HepG2 (cell line): ENCODE results near the gene ZNF106.

ENCODE experiments used
- CEBPG ChIP-seq: IDR thresholded peaks from 2 replicates; pipeline ENCODE4 v1.6.1; 2016
- ISL2 ChIP-seq: sonication (generic); formaldehyde crosslinking; IDR thresholded peaks from 2 replicates; pipeline ENCODE4 v1.5.0; 2020; ENCODE audit warnings: missing genetic modification reagents
- MYC ChIP-seq: sonication (generic); formaldehyde crosslinking; IDR thresholded peaks from 2 replicates; pipeline ENCODE4 v1.9.0; 2021; ENCODE audit warnings: missing genetic modification reagents, borderline replicate concordance
- POLR2A ChIP-seq, 2 experiments: IDR thresholded peaks; 2 replicates each; pipeline ENCODE4 v1.6.1; 2011; ENCODE audit warnings: low read depth in 2 of 2, low read length in 2 of 2, mild to moderate bottlenecking in 1 of 2, moderate library complexity in 1 of 2; ENCODE audit not compliant: insufficient read depth in 1 of 2
- REXO4 ChIP-seq: sonication (generic); formaldehyde crosslinking; IDR thresholded peaks from 2 replicates; pipeline ENCODE4 v1.8.0; 2022; ENCODE audit warnings: missing genetic modification reagents, mild to moderate bottlenecking, borderline replicate concordance
- SMAD1 ChIP-seq: sonication (generic); formaldehyde crosslinking; IDR thresholded peaks from 2 replicates; pipeline ENCODE4 v1.4.0; 2020; ENCODE audit warnings: missing genetic modification reagents, low read depth, mild to moderate bottlenecking, borderline replicate concordance
- SMARCC2 ChIP-seq: fragments of 450-650 bp; IDR thresholded peaks from 2 replicates; pipeline ENCODE4 v1.6.1; 2017; ENCODE audit warnings: antibody characterized with exemption, mild to moderate bottlenecking
- SRF ChIP-seq: IDR thresholded peaks from 2 replicates; pipeline ENCODE4 v1.6.1; 2011; ENCODE audit warnings: mild to moderate bottlenecking, low read depth, low read length, moderate library complexity
- TAF1 ChIP-seq: sonication (generic); formaldehyde crosslinking; IDR thresholded peaks from 2 replicates; pipeline ENCODE4 v1.4.0; 2020; ENCODE audit warnings: missing genetic modification reagents
- ZBTB49 ChIP-seq: sonication (generic); formaldehyde crosslinking; IDR thresholded peaks from 2 replicates; pipeline ENCODE4 v1.4.0; 2020; ENCODE audit warnings: missing genetic modification reagents, borderline replicate concordance
- ZNF160 ChIP-seq: sonication (generic); formaldehyde crosslinking; IDR thresholded peaks from 2 replicates; pipeline ENCODE4 v1.8.0; 2022; ENCODE audit warnings: mild to moderate bottlenecking, inconsistent platforms, missing genetic modification reagents
- ZNF629 ChIP-seq: sonication (generic); formaldehyde crosslinking; conservative IDR thresholded peaks from 2 replicates; pipeline ENCODE4 v1.5.0; 2020; ENCODE audit warnings: missing genetic modification reagents
- TF ChIP-seq, protein P1 (sequence below), 2 experiments: sonication (generic) in 1 of 2; formaldehyde crosslinking in 1 of 2; IDR thresholded peaks; 2 replicates each; pipeline versions ENCODE4 v1.5.1 to v1.6.1; 2011 to 2020; ENCODE audit warnings: borderline replicate concordance in 1 of 2, low read depth in 1 of 2, low read length in 1 of 2, mild to moderate bottlenecking in 1 of 2, missing genetic modification reagents in 1 of 2, moderate library complexity in 1 of 2
- TF ChIP-seq, protein P2 (sequence below): sonication (generic); formaldehyde crosslinking; IDR thresholded peaks from 2 replicates; pipeline ENCODE4 v1.4.0; 2020; ENCODE audit warnings: mild to moderate bottlenecking, low read depth, missing genetic modification reagents

DNA sequence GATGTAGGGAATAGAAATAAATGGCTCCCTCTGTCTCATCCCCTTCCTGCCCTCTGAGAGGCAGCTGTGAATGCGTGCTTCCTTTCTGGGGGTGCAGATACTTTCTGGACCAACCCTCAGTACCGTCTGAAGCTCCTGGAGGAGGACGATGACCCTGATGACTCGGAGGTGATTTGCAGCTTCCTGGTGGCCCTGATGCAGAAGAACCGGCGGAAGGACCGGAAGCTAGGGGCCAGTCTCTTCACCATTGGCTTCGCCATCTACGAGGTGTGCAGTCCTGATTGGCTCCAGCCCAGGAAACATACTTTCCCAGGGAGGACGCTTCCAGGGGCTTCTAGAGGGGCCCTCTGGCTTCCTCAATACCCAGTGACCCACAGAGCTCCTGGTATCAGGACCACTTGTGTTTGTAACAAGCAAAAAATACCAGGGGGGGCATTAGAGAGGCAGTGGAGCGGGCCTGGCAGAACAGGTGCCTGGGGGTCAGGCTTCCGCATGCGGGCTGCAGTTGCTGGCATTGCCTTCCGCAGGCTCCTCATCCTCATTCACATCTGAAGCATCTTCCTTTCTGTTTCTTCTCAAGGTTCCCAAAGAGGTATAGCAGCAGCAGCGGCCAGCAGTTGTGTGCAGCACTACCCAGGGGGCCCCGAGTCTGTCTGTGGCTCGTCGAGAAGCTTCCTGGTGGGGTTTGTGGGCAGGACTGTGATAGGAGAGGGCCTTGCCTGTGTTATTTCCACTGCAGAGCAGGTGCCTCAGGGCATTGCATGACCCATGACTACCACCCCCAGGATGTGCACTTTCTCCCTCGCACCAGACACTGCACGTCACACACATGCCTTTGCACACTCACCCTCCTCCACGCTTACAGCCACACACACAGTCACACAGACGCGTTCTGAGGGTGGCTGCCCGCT lies 89.1 kb downstream of the ZNF106 start:
- TF ChIP-seq, protein P1, sequence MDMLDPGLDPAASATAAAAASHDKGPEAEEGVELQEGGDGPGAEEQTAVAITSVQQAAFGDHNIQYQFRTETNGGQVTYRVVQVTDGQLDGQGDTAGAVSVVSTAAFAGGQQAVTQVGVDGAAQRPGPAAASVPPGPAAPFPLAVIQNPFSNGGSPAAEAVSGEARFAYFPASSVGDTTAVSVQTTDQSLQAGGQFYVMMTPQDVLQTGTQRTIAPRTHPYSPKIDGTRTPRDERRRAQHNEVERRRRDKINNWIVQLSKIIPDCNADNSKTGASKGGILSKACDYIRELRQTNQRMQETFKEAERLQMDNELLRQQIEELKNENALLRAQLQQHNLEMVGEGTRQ (IDR thresholded peaks at IDR 0.05; ENCODE audit: low read depth, low read length): no peak
- TF ChIP-seq, protein P1 (CRISPR knock-in tag; IDR thresholded peaks at IDR 0.05; ENCODE audit: borderline replicate concordance): no peak
- TF ChIP-seq CEBPG (CRISPR knock-in tag) (no peak), ISL2 (CRISPR knock-in tag) (no peak), MYC (CRISPR knock-in tag) (no peak), ZNF160 (no peak), ZNF629 (CRISPR knock-in tag) (no peak), TAF1 (CRISPR knock-in tag) (no peak), REXO4 (CRISPR knock-in tag) (no peak), SMARCC2 (no peak), ZBTB49 (no peak), SRF (no peak), POLR2A (IDR thresholded peaks at IDR 0.05; ENCODE audit: insufficient read depth in 1 of 2, low read depth in 2 of 2, low read length in 2 of 2) (no peak), SMAD1 (CRISPR knock-in tag) (no peak)
- TF ChIP-seq, protein P2, sequence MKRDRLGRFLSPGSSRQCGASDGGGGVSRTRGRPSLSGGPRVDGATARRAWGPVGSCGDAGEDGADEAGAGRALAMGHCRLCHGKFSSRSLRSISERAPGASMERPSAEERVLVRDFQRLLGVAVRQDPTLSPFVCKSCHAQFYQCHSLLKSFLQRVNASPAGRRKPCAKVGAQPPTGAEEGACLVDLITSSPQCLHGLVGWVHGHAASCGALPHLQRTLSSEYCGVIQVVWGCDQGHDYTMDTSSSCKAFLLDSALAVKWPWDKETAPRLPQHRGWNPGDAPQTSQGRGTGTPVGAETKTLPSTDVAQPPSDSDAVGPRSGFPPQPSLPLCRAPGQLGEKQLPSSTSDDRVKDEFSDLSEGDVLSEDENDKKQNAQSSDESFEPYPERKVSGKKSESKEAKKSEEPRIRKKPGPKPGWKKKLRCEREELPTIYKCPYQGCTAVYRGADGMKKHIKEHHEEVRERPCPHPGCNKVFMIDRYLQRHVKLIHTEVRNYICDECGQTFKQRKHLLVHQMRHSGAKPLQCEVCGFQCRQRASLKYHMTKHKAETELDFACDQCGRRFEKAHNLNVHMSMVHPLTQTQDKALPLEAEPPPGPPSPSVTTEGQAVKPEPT (CRISPR knock-in tag): no peak
